ENCODE results near the gene ULK1. TPM values are rescaled to one million over a fixed set of nuclear protein-coding genes. Genes with fewer than 3 reads are reported as not detected.
A peak's percentile ranks its signal among the peaks of the same experiment; 100 is the strongest.

Gene ULK1
- total and polyA plus RNA-seq, 2 of the 13 experiments (the other 11 are each of a cell fraction or from before 2014, with no cell fraction given): 2.8 to 10.1 TPM

DNA sequence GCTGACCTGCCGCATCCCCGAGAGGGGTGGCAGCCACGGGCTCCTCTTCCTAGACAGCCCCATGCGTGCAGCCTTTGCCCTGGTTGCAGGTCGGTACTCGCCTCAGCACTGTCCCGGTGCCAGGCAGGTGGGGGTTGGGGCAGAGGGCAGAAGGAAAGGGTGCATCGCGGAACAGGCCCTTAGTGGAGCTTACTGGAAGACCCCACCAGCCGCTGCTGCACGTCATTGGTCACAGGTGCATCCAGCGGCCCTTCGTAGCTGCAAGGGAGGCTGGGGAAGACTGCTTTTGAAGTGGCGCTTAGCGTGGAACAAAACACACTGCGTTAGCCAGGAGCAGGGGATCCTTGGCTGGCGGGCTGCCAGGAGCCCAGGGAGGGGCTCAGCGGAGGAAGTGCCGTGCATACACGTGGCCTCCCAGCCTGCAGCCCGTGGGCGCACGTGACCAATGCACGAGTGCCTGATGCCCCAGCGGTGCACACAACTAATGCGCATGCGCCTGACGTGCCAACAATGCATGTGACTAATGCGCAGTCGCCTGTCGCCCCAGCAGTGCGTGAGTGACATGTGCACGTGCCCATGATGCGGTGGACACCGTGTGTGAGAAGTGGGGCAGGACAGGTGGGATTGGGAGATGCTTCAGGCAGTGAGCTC is 50.3 kb downstream of the ULK1 start:
- WGBS (ENCODE audit: low lambda C conversion rate): 92% methylated on average over 7 of the region's 35 CpGs
- Histone ChIP-seq H3K4me1 (ENCODE audit: insufficient read depth, low read length) (peaks cover 15% of the 10 kb centered on the region; the same call in 1 of the 2 replicates), H2AFZ (ENCODE audit: low read length) (no peak overlapping the region), H3K9me3 (ENCODE audit: low read length) (no peaks in the 10 kb centered on the region), H3K27me3 (ENCODE audit: control insufficient read depth in 1 of 2, insufficient read depth in 2 of 2, low read length in 2 of 2) (no peaks in the 10 kb centered on the region), H3K27ac (ENCODE audit: extremely low read length, insufficient read depth, low read length) (no peak overlapping the region), H3K4me2 (ENCODE audit: low read depth, low read length) (no peak overlapping the region), H3K9ac (ENCODE audit: insufficient read depth, low read depth, low read length) (no peak overlapping the region), H3K4me3 (replicated peaks in 1 of 3; ENCODE audit: insufficient read depth in 1 of 3, low read depth in 2 of 3, low read length in 3 of 3) (no peak overlapping the region), H3K79me2 (ENCODE audit: insufficient read depth, low read length) (no peaks in the 10 kb centered on the region), H4K20me1 (ENCODE audit: insufficient read depth, low read length) (no peaks in the 10 kb centered on the region), H3K36me3 (replicated peaks in 1 of 2; ENCODE audit: control insufficient read depth in 1 of 2, insufficient read depth in 2 of 2, low read length in 2 of 2) (peaks cover 6 to 34% of the 10 kb centered on the region in 2 experiments; a peak in 4 of 5 replicates)
- ChIA-PET CTCF (ENCODE audit: low intra/inter-chr PET ratio, low total read pairs) (no interaction called here), POLR2A (no interaction called here)
- BruUV-seq (replicated peaks): no TSS peak
- intact Hi-C loops (cut with micrococcal nuclease; ENCODE audit: unreplicated experiment): no loop called here
- DNase-seq (ENCODE audit: low spot score) (no peak), FAIRE-seq (no peak), ATAC-seq (no peak)
- TF ChIP-seq, protein P1, sequence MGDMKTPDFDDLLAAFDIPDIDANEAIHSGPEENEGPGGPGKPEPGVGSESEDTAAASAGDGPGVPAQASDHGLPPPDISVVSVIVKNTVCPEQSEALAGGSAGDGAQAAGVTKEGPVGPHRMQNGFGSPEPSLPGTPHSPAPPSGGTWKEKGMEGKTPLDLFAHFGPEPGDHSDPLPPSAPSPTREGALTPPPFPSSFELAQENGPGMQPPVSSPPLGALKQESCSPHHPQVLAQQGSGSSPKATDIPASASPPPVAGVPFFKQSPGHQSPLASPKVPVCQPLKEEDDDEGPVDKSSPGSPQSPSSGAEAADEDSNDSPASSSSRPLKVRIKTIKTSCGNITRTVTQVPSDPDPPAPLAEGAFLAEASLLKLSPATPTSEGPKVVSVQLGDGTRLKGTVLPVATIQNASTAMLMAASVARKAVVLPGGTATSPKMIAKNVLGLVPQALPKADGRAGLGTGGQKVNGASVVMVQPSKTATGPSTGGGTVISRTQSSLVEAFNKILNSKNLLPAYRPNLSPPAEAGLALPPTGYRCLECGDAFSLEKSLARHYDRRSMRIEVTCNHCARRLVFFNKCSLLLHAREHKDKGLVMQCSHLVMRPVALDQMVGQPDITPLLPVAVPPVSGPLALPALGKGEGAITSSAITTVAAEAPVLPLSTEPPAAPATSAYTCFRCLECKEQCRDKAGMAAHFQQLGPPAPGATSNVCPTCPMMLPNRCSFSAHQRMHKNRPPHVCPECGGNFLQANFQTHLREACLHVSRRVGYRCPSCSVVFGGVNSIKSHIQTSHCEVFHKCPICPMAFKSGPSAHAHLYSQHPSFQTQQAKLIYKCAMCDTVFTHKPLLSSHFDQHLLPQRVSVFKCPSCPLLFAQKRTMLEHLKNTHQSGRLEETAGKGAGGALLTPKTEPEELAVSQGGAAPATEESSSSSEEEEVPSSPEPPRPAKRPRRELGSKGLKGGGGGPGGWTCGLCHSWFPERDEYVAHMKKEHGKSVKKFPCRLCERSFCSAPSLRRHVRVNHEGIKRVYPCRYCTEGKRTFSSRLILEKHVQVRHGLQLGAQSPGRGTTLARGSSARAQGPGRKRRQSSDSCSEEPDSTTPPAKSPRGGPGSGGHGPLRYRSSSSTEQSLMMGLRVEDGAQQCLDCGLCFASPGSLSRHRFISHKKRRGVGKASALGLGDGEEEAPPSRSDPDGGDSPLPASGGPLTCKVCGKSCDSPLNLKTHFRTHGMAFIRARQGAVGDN (CRISPR knock-in tag; IDR thresholded peaks at IDR 0.05): 0 out of 2 replicates have a peak, but pooled peaks have one; percentile 10
- TF ChIP-seq FOXO1 (CRISPR knock-in tag; IDR thresholded peaks at IDR 0.05) (no peak), RBFOX2 (IDR thresholded peaks at IDR 0.05; ENCODE audit: low read depth, low read length) (peak; percentile 67), ZNF709 (CRISPR knock-in tag; IDR thresholded peaks at IDR 0.05) (no peak), POLR2A (IDR thresholded peaks at IDR 0.05; ENCODE audit: insufficient read depth in 1 of 2, low read depth in 2 of 2, low read length in 2 of 2) (peak in 1 of 2 experiments; percentile 52; a peak in 1 of 4 replicates), AGO2 (optimal IDR thresholded peaks at IDR 0.05; ENCODE audit: low read depth, low read length) (peak; percentile 96), HNF4A (CRISPR knock-in tag; IDR thresholded peaks at IDR 0.05) (no peak), ZC3H13 (CRISPR knock-in tag; IDR thresholded peaks at IDR 0.05) (0 out of 2 replicates have a peak, but pooled peaks have one; percentile 37)
- TF ChIP-seq, protein P2, sequence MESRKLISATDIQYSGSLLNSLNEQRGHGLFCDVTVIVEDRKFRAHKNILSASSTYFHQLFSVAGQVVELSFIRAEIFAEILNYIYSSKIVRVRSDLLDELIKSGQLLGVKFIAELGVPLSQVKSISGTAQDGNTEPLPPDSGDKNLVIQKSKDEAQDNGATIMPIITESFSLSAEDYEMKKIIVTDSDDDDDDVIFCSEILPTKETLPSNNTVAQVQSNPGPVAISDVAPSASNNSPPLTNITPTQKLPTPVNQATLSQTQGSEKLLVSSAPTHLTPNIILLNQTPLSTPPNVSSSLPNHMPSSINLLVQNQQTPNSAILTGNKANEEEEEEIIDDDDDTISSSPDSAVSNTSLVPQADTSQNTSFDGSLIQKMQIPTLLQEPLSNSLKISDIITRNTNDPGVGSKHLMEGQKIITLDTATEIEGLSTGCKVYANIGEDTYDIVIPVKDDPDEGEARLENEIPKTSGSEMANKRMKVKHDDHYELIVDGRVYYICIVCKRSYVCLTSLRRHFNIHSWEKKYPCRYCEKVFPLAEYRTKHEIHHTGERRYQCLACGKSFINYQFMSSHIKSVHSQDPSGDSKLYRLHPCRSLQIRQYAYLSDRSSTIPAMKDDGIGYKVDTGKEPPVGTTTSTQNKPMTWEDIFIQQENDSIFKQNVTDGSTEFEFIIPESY (CRISPR knock-in tag; IDR thresholded peaks at IDR 0.05): peak; percentile 59; the same call in 1 of the 2 replicates
- in situ Hi-C loops (cut with HindIII; ENCODE audit: extremely low pct_ligation_motif_present, low pct_unique_long_range_greater_than_20kb): no loop called here

Measured in HepG2 (cell line).